BJ (cell line): Measurements from ENCODE around the gene DDX54. TPM values are rescaled to one million over a fixed set of nuclear protein-coding genes. Genes with fewer than 3 reads are reported as not detected.
A peak's percentile ranks its signal among the peaks of the same experiment; 100 is the strongest.

ENCODE experiments used
- CTCF ChIA-PET: fragments of 350-600 bp; formaldehyde crosslinking; extraction: SDS; loops from one replicate; lab custom pipeline; 2021; ENCODE audit warnings: antibody characterized with exemption, inconsistent platforms; lab: Yijun Ruan, JAX
- POLR2A ChIA-PET: fragments of 300-600 bp; sonication (Branson Sonifier 250); formaldehyde crosslinking; extraction: SDS; loops from one replicate; lab custom pipeline; 2021; ENCODE audit warnings: antibody characterized with exemption; lab: Charles Lee
- DNase-seq: peaks from one replicate; pipeline ENCODE4 v3.0.0-alpha.2; 2011; ENCODE audit warnings: low read depth
- H3K27me3 ChIP-seq: 2 replicates; pipeline ENCODE4 v1.6.0; 2011; ENCODE audit warnings: low read length; ENCODE audit not compliant: control insufficient read depth, insufficient read depth
- H3K36me3 ChIP-seq: 2 replicates; pipeline ENCODE4 v1.5.1; 2011; ENCODE audit warnings: low read length; ENCODE audit not compliant: control insufficient read depth, insufficient read depth
- H3K4me3 ChIP-seq: 2 replicates; pipeline ENCODE4 v1.5.1; 2011; ENCODE audit warnings: low read depth, mild to moderate bottlenecking, control low read depth, low read length
- CTCF ChIP-seq: IDR thresholded peaks from 2 replicates; pipeline ENCODE4 v1.5.1; 2011; ENCODE audit warnings: low read depth, mild to moderate bottlenecking, control low read depth, inconsistent platforms, low read length, moderate library complexity; ENCODE audit not compliant: insufficient read depth
- polyA plus RNA-seq: library from polyadenylated mRNA; depleted of rRNA; stranded (reverse); fragments of >200 nt; gene quantifications from 2 replicates; pipeline ENCODE4 v1.2.3, GENCODE V29; 2011

Gene DDX54
- polyA plus RNA-seq, 1 experiment = 54.7 TPM

- Histone ChIP-seq H3K4me3 (peak overlapping the region; percentile 65), H3K27me3 (no peaks in the 10 kb centered on the region), H3K36me3 (peaks cover 5% of the 10 kb centered on the region)
- CTCF ChIA-PET = interaction anchor here (0.6 to 1.4 kb wide), 4 partner anchors 18 to 38 kb away, joined by 3 to 6 read pairs (median 3); no protein-coding TSS in a partner anchor
- TF ChIP-seq CTCF = no peak
- DNase-seq = no peak
- POLR2A ChIA-PET = interaction anchor here (0.6 kb wide), 1 partner anchor 16 kb away, joined by 4 read pairs; no protein-coding TSS in a partner anchor
Measured at GRCh38 chr12:113221997-113222729, 36.9 kb upstream of the DDX54 start.

GRCh38 chr12:113221181-113221996, 36.1 kb upstream of the DDX54 start, which contains the start of gene TPCN1:
Gene TPCN1 (plus strand): TSS chr12:113221464. CDS start chr12:113226853, 5,389 bp downstream.
- ChIA-PET POLR2A (interaction anchor here (0.6 kb wide), 1 partner anchor 142 kb away, joined by 6 read pairs; no protein-coding TSS in a partner anchor), CTCF (interaction anchor here (1.1 to 1.4 kb wide), 3 partner anchors 17 to 20 kb away, joined by 3 to 6 read pairs (median 3); no protein-coding TSS in a partner anchor)
- TF ChIP-seq CTCF = 0 out of 2 replicates have a peak, but pooled peaks have one; percentile 19
- peak; percentile 100 for DNase-seq
- Histone ChIP-seq H3K4me3 (peak within 1 kb of the TSS; percentile 65), H3K27me3 (no peaks in the 10 kb centered on the region), H3K36me3 (no peaks in the 10 kb centered on the region)

GRCh38 chr12:113220593-113221180, 35.4 kb upstream of the DDX54 start:
- DNase-seq = no peak
- POLR2A ChIA-PET = interaction anchor here (0.6 kb wide), 1 partner anchor 100 kb away, joined by 4 read pairs; no protein-coding TSS in a partner anchor
- TF ChIP-seq CTCF = no peak
- Histone ChIP-seq H3K36me3 (no peaks in the 10 kb centered on the region), H3K27me3 (no peaks in the 10 kb centered on the region), H3K4me3 (peak overlapping the region; percentile 63)
- CTCF ChIA-PET = interaction anchor here (0.6 kb wide), 1 partner anchor 30 kb away, joined by 3 read pairs; no protein-coding TSS in a partner anchor

- Histone ChIP-seq H3K36me3 (no peaks in the 10 kb centered on the region), H3K4me3 (no peak overlapping the region), H3K27me3 (no peaks in the 10 kb centered on the region)
- DNase-seq = no peak
- ChIA-PET CTCF (no interaction called here), POLR2A (interaction anchor here (0.6 kb wide), 1 partner anchor 30 kb away, joined by 9 read pairs; the partner anchor contains the start of genes DDX54 and RITA1)
- TF ChIP-seq CTCF = no peak
Measured at GRCh38 chr12:113216027-113216426, 30.7 kb upstream of the DDX54 start.
